ENCODE results near the gene PHETA2. TPM values are rescaled to one million over a fixed set of nuclear protein-coding genes. Genes with fewer than 3 reads are reported as not detected.
A peak's percentile ranks its signal among the peaks of the same experiment; 100 is the strongest.

PHETA2 gene, protein sequence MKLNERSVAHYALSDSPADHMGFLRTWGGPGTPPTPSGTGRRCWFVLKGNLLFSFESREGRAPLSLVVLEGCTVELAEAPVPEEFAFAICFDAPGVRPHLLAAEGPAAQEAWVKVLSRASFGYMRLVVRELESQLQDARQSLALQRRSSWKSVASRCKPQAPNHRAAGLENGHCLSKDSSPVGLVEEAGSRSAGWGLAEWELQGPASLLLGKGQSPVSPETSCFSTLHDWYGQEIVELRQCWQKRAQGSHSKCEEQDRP
- 10 to 100 TPM in 2 of 6 experiments, 1 to 10 TPM in 4; 7.4 to 12.5 (median 7.6) TPM for total RNA-seq (2021; fragmentation: NEBNext Ultra II Directional; extraction: Animal tissue kit (Norgen Biotek cat#: 25700))
- long read RNA-seq, transcript PHETA2-201 (3 exons, 2,335 nt), result major isoform, 17 of 20 reads
- long read RNA-seq, partial matches to known transcripts, result 0 of 20 reads
- long read RNA-seq, other reads (novel, unspliced or antisense), result 2 of 20 reads

DNA sequence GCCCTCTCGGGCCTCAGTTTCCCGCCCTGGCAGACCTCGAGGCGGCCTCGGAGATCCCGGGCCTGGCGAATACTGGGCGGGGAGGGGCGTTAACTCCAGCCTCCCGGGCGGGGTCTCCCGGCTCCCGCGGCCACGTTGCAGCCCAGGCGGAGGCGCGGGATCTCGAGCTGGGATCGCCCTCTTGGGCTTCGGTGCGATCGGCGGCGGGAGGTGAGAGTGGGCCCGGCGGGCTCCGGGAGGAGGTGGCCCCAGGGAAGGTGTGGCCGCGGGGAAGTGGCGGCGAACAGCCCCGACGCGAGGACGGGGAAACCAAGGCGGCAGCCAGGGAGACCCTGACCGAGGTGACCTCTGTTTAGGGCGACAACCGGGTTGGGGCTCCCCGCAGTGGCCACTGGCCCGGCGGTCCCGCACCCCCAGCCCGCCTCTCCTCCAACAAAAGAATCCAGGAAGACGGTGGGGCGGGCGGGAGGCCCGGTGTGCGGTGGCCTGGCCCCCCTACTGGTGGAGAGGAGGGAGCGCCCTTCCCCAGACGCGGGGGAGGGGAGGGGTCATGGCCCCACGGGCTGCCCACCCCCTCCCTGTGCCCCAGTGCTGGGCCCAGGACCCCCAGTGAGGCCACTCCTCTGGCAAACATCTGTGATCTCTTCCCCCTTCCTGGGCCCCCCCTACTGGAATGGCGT lies at the start of gene PHETA2:
Gene PHETA2, plus strand, starts transcription at position 117 of the 680 bp plus-strand sequence. CDS start 3,046 bp downstream, outside the sequence.
- H3K4me3 Mint-ChIP-seq, result peak within 1 kb of the TSS; percentile 76
- H3K4me1 Mint-ChIP-seq (ENCODE audit: low read depth), result peaks cover 49% of the 10 kb centered on the region
- peak within 1 kb of the TSS; percentile 86 for H3K27ac Mint-ChIP-seq
- TF ChIP-seq, protein P1, sequence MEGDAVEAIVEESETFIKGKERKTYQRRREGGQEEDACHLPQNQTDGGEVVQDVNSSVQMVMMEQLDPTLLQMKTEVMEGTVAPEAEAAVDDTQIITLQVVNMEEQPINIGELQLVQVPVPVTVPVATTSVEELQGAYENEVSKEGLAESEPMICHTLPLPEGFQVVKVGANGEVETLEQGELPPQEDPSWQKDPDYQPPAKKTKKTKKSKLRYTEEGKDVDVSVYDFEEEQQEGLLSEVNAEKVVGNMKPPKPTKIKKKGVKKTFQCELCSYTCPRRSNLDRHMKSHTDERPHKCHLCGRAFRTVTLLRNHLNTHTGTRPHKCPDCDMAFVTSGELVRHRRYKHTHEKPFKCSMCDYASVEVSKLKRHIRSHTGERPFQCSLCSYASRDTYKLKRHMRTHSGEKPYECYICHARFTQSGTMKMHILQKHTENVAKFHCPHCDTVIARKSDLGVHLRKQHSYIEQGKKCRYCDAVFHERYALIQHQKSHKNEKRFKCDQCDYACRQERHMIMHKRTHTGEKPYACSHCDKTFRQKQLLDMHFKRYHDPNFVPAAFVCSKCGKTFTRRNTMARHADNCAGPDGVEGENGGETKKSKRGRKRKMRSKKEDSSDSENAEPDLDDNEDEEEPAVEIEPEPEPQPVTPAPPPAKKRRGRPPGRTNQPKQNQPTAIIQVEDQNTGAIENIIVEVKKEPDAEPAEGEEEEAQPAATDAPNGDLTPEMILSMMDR (IDR thresholded peaks at IDR 0.05), result peak; percentile 77
- no peak for DNase-seq
- H3K27me3 Mint-ChIP-seq (ENCODE audit: insufficient read depth), result peaks cover 2% of the 10 kb centered on the region
- H3K36me3 Mint-ChIP-seq (ENCODE audit: low read depth), result peaks cover 10% of the 10 kb centered on the region
- no peaks in the 10 kb centered on the region for H3K9me3 Mint-ChIP-seq

DNA sequence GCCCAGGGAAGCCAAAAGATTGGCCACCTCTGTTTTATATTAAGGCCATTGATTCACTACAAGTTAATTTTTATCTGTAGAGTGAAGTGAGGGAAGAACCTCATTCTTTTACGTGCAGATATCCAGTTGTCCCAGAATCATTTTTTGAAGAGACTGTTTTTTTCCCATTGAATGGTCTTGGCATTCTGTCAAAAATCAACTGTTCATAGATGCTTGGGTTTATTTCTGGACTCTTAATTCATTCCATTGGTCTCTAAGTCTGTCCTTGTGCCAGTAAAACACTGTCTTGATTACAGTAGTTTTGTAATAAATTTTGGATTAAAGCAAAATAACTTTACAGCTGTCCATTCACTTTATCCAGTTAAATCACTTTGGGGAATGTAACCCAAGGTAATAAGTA lies 48.6 kb upstream of the PHETA2 start:
- DNase-seq, result no peak
- Mint-ChIP-seq H3K4me1 (ENCODE audit: low read depth) (peaks cover 2% of the 10 kb centered on the region), H3K9me3 (no peaks in the 10 kb centered on the region), H3K4me3 (no peak overlapping the region), H3K36me3 (ENCODE audit: low read depth) (no peaks in the 10 kb centered on the region), H3K27ac (no peak overlapping the region), H3K27me3 (ENCODE audit: insufficient read depth) (peaks cover 3% of the 10 kb centered on the region)
- TF ChIP-seq, protein P1 (IDR thresholded peaks at IDR 0.05), result no peak

DNA sequence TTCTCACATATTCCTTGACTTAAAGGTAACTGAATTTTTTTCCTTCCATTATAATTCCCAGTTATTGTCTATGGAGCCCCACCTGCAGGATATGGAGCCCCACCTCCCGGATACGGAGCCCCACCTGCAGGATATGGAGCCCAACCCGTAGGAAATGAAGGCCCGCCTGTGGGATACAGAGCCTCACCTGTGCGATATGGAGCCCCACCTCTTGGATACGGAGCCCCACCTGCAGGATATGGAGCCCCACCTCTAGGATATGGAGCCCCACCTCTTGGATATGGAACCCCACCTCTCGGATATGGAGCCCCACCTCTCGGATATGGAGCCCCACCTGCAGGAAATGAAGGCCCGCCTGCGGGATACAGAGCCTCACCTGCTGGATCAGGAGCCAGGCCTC lies 47.3 kb upstream of the PHETA2 start:
- Mint-ChIP-seq H3K36me3 (ENCODE audit: low read depth) (no peaks in the 10 kb centered on the region), H3K9me3 (no peaks in the 10 kb centered on the region), H3K4me1 (ENCODE audit: low read depth) (peaks cover 14% of the 10 kb centered on the region), H3K4me3 (no peak overlapping the region), H3K27ac (no peak overlapping the region), H3K27me3 (ENCODE audit: insufficient read depth) (peaks cover 2% of the 10 kb centered on the region)
- TF ChIP-seq, protein P1 (IDR thresholded peaks at IDR 0.05), result no peak
- no peak for DNase-seq

DNA sequence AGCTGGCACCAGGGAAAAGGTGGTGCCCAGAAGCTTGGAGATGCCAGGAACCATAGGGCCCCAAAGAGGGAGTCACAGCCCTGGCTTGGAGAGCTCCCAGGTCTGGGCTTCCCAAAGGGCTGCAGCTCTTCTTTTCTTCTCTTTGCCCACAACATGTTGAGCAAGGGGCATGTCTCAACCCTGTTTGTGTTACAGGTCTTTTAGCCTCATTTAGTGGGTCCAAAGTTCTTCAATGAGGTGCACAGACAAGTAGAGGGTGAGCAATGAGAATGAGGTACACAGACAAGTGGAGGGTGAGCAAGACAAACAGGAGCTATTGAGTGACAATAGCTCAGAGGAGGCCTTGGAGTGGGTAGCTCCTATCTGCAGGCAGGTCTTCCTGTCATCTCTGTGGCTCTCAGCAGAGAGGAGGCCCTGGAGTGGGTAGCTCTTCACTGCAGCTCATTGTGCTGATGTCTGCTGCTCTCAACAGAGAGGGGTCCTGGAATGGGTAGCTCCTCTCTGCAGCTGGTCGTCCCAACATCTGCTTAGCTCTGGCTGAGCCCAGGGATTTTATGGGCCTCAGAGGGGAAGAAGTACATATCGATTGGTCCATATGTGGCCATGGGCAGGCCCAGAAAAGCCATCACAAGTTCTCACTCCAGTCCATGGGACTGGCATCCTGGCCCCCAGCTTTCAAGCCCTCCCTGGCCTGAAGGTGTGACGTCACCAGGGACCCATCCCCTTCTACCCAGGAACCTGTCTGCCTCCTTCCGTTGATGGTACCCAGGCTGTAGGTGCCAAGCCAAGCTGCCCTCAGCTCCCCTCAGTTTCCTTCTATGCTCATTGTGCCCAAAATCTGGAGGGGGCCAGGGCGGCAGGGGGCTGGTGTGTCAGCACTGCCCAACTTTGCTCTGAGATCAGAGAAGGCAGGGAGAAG lies 40.5 kb upstream of the PHETA2 start:
- no peak for DNase-seq
- no peak overlapping the region for H3K27ac Mint-ChIP-seq
- no peak overlapping the region for H3K4me3 Mint-ChIP-seq
- TF ChIP-seq, protein P1 (IDR thresholded peaks at IDR 0.05), result no peak
- peaks cover 8% of the 10 kb centered on the region for H3K27me3 Mint-ChIP-seq (ENCODE audit: insufficient read depth)
- no peaks in the 10 kb centered on the region for H3K36me3 Mint-ChIP-seq (ENCODE audit: low read depth)
- peaks cover 8% of the 10 kb centered on the region; the same call in 1 of the 2 replicates for H3K9me3 Mint-ChIP-seq
- peaks cover 14% of the 10 kb centered on the region for H3K4me1 Mint-ChIP-seq (ENCODE audit: low read depth)

DNA sequence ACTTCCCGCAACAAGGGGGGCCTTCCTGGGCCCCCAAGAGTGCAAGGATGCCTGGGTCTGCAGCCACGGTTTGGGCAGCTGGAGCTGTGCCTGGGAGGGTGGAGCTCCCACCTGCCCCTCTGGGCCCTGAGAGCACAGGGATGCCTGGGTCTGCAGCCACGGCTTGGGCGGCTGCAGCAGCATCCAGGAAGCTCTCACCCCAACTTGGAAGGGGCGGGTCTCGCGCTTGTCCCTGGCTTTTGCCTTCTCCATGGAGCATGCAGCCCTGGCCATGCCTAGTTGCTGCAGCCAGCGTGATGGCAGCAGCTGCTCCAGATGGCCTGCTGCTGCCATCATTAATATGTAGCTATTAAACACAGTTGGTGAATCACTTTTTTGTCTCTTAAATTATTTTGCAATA lies 38.8 kb upstream of the PHETA2 start:
- TF ChIP-seq, protein P1 (IDR thresholded peaks at IDR 0.05), result no peak
- H3K36me3 Mint-ChIP-seq (ENCODE audit: low read depth), result no peaks in the 10 kb centered on the region
- H3K27ac Mint-ChIP-seq, result no peak overlapping the region
- H3K9me3 Mint-ChIP-seq, result peaks cover 8% of the 10 kb centered on the region; the same call in 1 of the 2 replicates
- peaks cover 7% of the 10 kb centered on the region for H3K27me3 Mint-ChIP-seq (ENCODE audit: insufficient read depth)
- no peak overlapping the region for H3K4me3 Mint-ChIP-seq
- no peak for DNase-seq
- peaks cover 13% of the 10 kb centered on the region for H3K4me1 Mint-ChIP-seq (ENCODE audit: low read depth)
